ENCODE data around the gene SARNP.

Gene SARNP

DNA sequence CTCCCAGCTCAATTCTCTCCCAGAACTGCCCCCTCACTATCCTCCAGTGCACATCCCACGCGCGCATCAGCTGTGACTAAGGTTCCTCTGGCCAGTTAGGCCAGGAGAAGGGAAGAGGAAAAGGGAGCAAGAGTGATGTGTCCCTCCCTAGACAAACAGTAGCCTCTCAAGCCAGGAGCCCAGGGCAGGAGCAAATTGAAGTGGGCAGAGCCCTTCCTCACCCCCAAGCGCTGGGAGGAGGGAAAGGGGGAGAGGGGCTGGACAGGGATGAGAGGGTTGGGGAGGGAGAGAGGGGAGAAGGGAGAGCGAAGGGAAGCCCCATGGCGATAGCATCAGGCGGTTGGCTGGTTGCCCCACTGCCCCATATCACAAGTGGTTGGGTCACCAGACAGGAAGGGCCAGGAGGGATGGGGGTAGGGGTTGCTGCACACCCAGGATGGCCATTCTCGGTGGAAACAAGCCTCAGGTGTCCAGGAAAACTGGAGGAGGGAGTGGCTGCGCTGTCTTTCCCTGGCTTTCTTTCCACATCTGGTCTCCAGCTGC, 89.8 kb downstream of the SARNP start:
- Histone ChIP-seq H3K27ac (ENCODE audit: low read length) (peak overlapping the region; percentile 32), H3K36me3 (ENCODE audit: control insufficient read depth, low read depth, low read length) (peaks cover 24% of the 10 kb centered on the region)

GRCh38 chr12:55726971-55727370, 90.6 kb downstream of the SARNP start:
- no peaks in the 10 kb centered on the region for H3K27me3 ChIP-seq (ENCODE audit: control insufficient read depth, insufficient read depth, low read length)
- H3K4me3 ChIP-seq (ENCODE audit: low read length): peak overlapping the region; percentile 83
- no peak overlapping the region for H3K27ac ChIP-seq (ENCODE audit: low read length)
- H3K36me3 ChIP-seq (ENCODE audit: control insufficient read depth, low read depth, low read length): peaks cover 24% of the 10 kb centered on the region
- H3K4me1 ChIP-seq (ENCODE audit: control insufficient read depth, low read depth, low read length): peaks cover 16% of the 10 kb centered on the region
- no peak overlapping the region for H3K9ac ChIP-seq (ENCODE audit: low read length)
- H3K9me3 ChIP-seq (ENCODE audit: control insufficient read depth, low read depth, low read length): no peaks in the 10 kb centered on the region

More for the DNA sequence above, 89.8 kb downstream of the SARNP start:
- Histone ChIP-seq H3K4me3 (ENCODE audit: low read length) (peak overlapping the region; percentile 83), H3K4me1 (ENCODE audit: control insufficient read depth, low read depth, low read length) (peaks cover 20% of the 10 kb centered on the region), H3K27me3 (ENCODE audit: control insufficient read depth, insufficient read depth, low read length) (no peaks in the 10 kb centered on the region), H3K9ac (ENCODE audit: low read length) (peak overlapping the region; percentile 87), H3K9me3 (ENCODE audit: control insufficient read depth, low read depth, low read length) (no peaks in the 10 kb centered on the region)

- H3K4me3 ChIP-seq (ENCODE audit: low read length): no peak overlapping the region
- H3K36me3 ChIP-seq (ENCODE audit: control insufficient read depth, low read depth, low read length): peaks cover 24% of the 10 kb centered on the region
- no peaks in the 10 kb centered on the region for H3K9me3 ChIP-seq (ENCODE audit: control insufficient read depth, low read depth, low read length)
- H3K4me1 ChIP-seq (ENCODE audit: control insufficient read depth, low read depth, low read length): peaks cover 12% of the 10 kb centered on the region
- H3K9ac ChIP-seq (ENCODE audit: low read length): no peak overlapping the region
- H3K27me3 ChIP-seq (ENCODE audit: control insufficient read depth, insufficient read depth, low read length): no peaks in the 10 kb centered on the region
- H3K27ac ChIP-seq (ENCODE audit: low read length): no peak overlapping the region
Observed at GRCh38 chr12:55725556-55725955, 92.0 kb downstream of the SARNP start.

DNA sequence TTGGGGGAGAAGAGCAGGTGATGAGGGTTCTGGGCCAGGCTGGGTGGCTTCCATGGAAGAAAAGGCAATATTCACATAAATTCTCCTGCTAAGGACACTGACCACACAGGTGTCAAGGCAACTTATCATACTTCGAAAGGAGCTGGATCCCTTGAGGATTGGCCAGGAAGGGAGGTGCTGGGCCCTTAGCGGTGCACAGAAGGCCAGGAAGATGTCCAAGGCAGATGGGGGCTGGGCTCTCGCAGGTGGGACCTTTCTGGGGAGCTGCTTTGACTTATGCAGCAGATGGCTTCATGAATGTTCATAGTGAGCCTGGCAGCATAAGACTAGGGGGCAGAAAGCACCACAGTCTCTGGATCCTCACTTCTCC, 92.6 kb downstream of the SARNP start:
- H3K4me3 ChIP-seq (ENCODE audit: low read length): no peak overlapping the region
- no peak overlapping the region for H3K9ac ChIP-seq (ENCODE audit: low read length)
- peaks cover 6% of the 10 kb centered on the region for H3K4me1 ChIP-seq (ENCODE audit: control insufficient read depth, low read depth, low read length)
- no peaks in the 10 kb centered on the region for H3K27me3 ChIP-seq (ENCODE audit: control insufficient read depth, insufficient read depth, low read length)
- no peak overlapping the region for H3K27ac ChIP-seq (ENCODE audit: low read length)
- H3K9me3 ChIP-seq (ENCODE audit: control insufficient read depth, low read depth, low read length): no peaks in the 10 kb centered on the region
- H3K36me3 ChIP-seq (ENCODE audit: control insufficient read depth, low read depth, low read length): peaks cover 24% of the 10 kb centered on the region

DNA sequence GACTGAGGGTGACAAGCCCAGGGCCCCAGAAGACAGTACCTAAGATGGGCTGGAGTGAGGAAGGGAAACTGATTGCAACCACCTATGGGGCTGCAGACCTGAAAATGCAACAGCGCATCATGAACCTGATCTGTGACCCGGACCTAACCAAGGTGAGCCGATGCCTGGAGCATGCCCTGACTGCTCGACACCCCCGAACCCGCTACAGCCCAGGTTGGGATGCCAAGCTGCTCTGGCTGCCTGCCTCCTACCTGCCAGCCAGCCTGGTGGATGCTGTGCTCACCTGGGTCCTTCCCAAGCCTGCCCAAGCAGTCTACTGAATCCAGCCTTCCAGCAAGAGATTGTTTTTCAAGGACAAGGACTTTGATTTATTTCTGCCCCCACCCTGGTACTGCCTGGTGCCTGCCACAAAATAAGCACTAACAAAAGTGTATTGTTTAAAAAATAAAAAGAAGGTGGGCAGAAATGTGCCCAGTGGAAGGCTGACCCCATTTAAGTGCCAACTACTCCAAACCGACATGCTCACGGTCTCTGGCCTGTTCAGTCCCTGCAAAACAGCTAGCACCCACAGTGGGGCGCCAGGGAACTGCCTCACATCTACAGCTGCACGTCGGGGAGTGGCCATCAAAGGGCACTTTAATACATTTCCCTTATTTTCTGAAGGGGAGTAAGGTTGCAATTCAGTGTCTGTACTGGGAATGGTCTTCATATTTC, 93.1 kb downstream of the SARNP start:
- Histone ChIP-seq H3K27me3 (ENCODE audit: control insufficient read depth, insufficient read depth, low read length) (no peaks in the 10 kb centered on the region), H3K9ac (ENCODE audit: low read length) (no peak overlapping the region), H3K4me1 (ENCODE audit: control insufficient read depth, low read depth, low read length) (peaks cover 5% of the 10 kb centered on the region), H3K4me3 (ENCODE audit: low read length) (no peak overlapping the region), H3K27ac (ENCODE audit: low read length) (no peak overlapping the region), H3K36me3 (ENCODE audit: control insufficient read depth, low read depth, low read length) (peaks cover 24% of the 10 kb centered on the region), H3K9me3 (ENCODE audit: control insufficient read depth, low read depth, low read length) (no peaks in the 10 kb centered on the region)

DNA sequence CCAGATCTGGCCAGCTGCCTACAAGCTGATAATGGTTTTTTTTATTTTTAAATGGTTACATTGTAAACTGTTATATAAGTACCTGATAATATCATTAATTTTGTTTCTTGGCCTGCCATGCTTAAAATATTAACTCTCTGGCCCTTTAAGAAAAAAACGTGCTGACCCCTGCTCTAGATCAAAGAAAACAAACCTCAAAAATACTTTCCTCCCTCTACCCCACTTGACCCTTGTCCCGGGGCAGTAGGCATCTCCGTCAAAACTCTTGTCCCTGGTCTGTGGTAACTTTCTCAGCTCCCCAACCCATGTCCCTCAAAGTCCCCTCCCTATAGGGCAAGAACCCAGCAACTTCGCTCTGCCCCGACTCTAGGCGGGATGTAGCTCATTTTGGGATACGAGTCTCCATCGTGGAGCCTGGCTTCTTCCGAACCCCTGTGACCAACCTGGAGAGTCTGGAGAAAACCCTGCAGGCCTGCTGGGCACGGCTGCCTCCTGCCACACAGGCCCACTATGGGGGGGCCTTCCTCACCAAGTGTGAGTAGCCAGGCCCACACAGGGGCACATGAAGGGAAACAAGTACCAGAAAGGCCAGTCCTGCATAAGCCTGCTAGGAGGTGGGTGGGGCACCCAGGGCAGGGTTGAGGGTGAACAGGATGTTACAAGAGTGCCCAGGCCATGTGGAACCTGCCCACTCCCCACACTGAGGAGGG, 93.9 kb downstream of the SARNP start:
- Histone ChIP-seq H3K36me3 (ENCODE audit: control insufficient read depth, low read depth, low read length) (peaks cover 24% of the 10 kb centered on the region), H3K4me3 (ENCODE audit: low read length) (no peak overlapping the region), H3K4me1 (ENCODE audit: control insufficient read depth, low read depth, low read length) (peaks cover 12% of the 10 kb centered on the region), H3K27ac (ENCODE audit: low read length) (no peak overlapping the region), H3K9me3 (ENCODE audit: control insufficient read depth, low read depth, low read length) (no peaks in the 10 kb centered on the region), H3K9ac (ENCODE audit: low read length) (no peak overlapping the region), H3K27me3 (ENCODE audit: control insufficient read depth, insufficient read depth, low read length) (no peaks in the 10 kb centered on the region)

DNA sequence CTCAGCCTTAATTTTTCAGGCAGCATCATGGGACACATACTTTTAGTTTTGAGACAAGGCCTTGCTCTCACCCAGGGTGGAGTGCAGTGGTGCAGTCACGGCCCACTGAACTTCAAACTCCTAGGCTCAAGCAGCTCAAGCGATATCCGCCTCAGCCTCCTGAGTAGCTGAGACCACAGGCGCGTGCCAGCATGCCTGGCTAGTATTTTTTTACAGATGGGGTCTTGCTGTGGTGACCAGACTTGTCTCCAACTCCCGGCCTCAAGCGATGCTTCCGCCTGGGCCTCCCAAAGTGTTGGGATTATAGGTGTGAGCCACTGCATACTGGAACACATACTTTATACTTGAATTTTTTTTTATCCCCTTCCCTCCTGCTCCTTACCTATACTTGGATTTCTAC, 94.6 kb downstream of the SARNP start:
- no peak overlapping the region for H3K27ac ChIP-seq (ENCODE audit: low read length)
- H3K4me1 ChIP-seq (ENCODE audit: control insufficient read depth, low read depth, low read length): peaks cover 19% of the 10 kb centered on the region
- H3K27me3 ChIP-seq (ENCODE audit: control insufficient read depth, insufficient read depth, low read length): no peaks in the 10 kb centered on the region
- H3K36me3 ChIP-seq (ENCODE audit: control insufficient read depth, low read depth, low read length): peaks cover 24% of the 10 kb centered on the region
- H3K4me3 ChIP-seq (ENCODE audit: low read length): no peak overlapping the region
- no peak overlapping the region for H3K9ac ChIP-seq (ENCODE audit: low read length)
- H3K9me3 ChIP-seq (ENCODE audit: control insufficient read depth, low read depth, low read length): no peaks in the 10 kb centered on the region

DNA sequence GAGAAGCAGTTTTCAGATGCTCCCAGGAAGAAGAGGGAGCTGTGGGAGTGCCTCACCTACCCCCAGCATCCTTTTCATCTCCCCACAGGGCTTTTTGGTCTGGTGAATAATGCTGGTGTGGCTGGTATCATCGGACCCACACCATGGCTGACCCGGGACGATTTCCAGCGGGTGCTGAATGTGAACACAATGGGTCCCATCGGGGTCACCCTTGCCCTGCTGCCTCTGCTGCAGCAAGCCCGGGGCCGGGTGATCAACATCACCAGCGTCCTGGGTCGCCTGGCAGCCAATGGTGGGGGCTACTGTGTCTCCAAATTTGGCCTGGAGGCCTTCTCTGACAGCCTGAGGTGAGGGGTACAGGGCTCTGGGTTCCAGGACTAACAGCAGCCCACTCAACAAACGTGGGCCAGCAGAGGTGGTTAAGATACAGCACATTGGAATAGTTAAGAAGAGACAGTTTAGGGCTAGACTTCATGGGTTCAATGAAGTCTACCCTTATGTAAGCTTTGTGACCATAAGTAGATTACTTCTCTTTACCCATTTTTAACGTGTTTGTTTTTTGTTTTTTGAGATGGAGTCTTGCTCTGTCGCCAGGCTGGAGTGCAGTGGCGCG, 95.8 kb downstream of the SARNP start:
- Histone ChIP-seq H3K27ac (ENCODE audit: low read length) (no peak overlapping the region), H3K4me3 (ENCODE audit: low read length) (no peak overlapping the region), H3K27me3 (ENCODE audit: control insufficient read depth, insufficient read depth, low read length) (no peaks in the 10 kb centered on the region), H3K9me3 (ENCODE audit: control insufficient read depth, low read depth, low read length) (no peaks in the 10 kb centered on the region), H3K9ac (ENCODE audit: low read length) (no peak overlapping the region), H3K4me1 (ENCODE audit: control insufficient read depth, low read depth, low read length) (peaks cover 26% of the 10 kb centered on the region), H3K36me3 (ENCODE audit: control insufficient read depth, low read depth, low read length) (peaks cover 22% of the 10 kb centered on the region)

DNA sequence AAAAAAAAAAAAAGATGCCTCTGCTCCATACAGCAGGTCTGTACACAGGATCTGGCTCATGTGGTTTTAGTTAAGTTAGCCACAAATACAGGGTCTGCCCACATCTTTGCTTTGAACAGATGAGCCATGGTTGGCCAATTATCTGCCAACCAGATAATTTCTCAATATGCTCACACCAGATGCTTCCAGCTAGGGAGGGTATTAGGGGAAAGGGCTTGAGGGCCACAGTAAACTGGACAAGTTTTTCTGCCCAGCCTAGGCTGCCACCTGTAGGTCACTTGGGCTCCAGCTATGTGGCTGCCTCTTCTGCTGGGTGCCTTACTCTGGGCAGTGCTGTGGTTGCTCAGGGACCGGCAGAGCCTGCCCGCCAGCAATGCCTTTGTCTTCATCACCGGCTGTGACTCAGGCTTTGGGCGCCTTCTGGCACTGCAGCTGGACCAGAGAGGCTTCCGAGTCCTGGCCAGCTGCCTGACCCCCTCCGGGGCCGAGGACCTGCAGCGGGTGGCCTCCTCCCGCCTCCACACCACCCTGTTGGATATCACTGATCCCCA, 96.6 kb downstream of the SARNP start:
- H3K9me3 ChIP-seq (ENCODE audit: control insufficient read depth, low read depth, low read length): no peaks in the 10 kb centered on the region
- no peaks in the 10 kb centered on the region for H3K27me3 ChIP-seq (ENCODE audit: control insufficient read depth, insufficient read depth, low read length)
- H3K4me1 ChIP-seq (ENCODE audit: control insufficient read depth, low read depth, low read length): peaks cover 25% of the 10 kb centered on the region
- no peak overlapping the region for H3K27ac ChIP-seq (ENCODE audit: low read length)
- no peak overlapping the region for H3K4me3 ChIP-seq (ENCODE audit: low read length)
- peaks cover 16% of the 10 kb centered on the region for H3K36me3 ChIP-seq (ENCODE audit: control insufficient read depth, low read depth, low read length)
- no peak overlapping the region for H3K9ac ChIP-seq (ENCODE audit: low read length)

DNA sequence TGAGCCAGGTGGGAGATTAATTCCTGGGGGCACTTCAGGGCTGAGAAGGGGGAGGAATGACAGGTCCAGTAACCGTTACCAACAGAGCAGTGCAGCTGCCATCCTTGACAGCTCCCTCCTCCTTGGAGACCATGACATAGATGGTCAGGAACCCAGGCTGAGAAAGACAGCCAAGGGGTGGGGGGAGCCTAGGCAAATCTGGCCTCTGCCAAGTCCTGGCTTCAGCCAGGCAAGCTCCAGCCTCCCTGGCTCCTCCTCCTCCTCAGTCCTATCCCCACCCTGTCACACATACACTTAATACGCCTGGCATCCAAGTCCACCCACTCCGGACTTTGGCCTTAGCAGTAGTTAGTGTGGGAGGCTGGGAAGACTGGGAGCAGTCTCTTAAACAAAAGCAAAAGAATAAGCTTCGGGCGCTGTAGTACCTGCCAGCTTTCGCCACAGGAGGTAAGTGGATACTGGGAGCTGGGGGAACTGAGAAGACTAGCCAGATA, 97.4 kb downstream of the SARNP start, which contains the start of gene RDH5:
Gene RDH5 (plus strand): TSS at position 323 of the 494 bp plus-strand sequence. CDS start 792 bp downstream, outside the sequence.
- Histone ChIP-seq H3K27me3 (ENCODE audit: control insufficient read depth, insufficient read depth, low read length) (no peaks in the 10 kb centered on the region), H3K4me3 (ENCODE audit: low read length) (no peak within 1 kb of the TSS), H3K9me3 (ENCODE audit: control insufficient read depth, low read depth, low read length) (no peaks in the 10 kb centered on the region), H3K36me3 (ENCODE audit: control insufficient read depth, low read depth, low read length) (peaks cover 8% of the 10 kb centered on the region), H3K27ac (ENCODE audit: low read length) (no peak within 1 kb of the TSS), H3K4me1 (ENCODE audit: control insufficient read depth, low read depth, low read length) (peaks cover 25% of the 10 kb centered on the region), H3K9ac (ENCODE audit: low read length) (no peak within 1 kb of the TSS)

- no peaks in the 10 kb centered on the region for H3K9me3 ChIP-seq (ENCODE audit: control insufficient read depth, low read depth, low read length)
- peaks cover 25% of the 10 kb centered on the region for H3K4me1 ChIP-seq (ENCODE audit: control insufficient read depth, low read depth, low read length)
- no peak overlapping the region for H3K27ac ChIP-seq (ENCODE audit: low read length)
- H3K4me3 ChIP-seq (ENCODE audit: low read length): no peak overlapping the region
- no peaks in the 10 kb centered on the region for H3K27me3 ChIP-seq (ENCODE audit: control insufficient read depth, insufficient read depth, low read length)
- peaks cover 7% of the 10 kb centered on the region for H3K36me3 ChIP-seq (ENCODE audit: control insufficient read depth, low read depth, low read length)
- H3K9ac ChIP-seq (ENCODE audit: low read length): no peak overlapping the region
Observed at GRCh38 chr12:55719371-55719770, 98.2 kb downstream of the SARNP start.

All from iPS-18a (cell line).